ENCODE data around the gene PPP2R2C. TPM values are rescaled to one million over a fixed set of nuclear protein-coding genes. Genes with fewer than 3 reads are reported as not detected.
A peak's percentile ranks its signal among the peaks of the same experiment; 100 is the strongest.

The PPP2R2C gene
- total and polyA plus RNA-seq, 2 experiments from 2014 or later, result 1.3 to 9.2 TPM

DNA sequence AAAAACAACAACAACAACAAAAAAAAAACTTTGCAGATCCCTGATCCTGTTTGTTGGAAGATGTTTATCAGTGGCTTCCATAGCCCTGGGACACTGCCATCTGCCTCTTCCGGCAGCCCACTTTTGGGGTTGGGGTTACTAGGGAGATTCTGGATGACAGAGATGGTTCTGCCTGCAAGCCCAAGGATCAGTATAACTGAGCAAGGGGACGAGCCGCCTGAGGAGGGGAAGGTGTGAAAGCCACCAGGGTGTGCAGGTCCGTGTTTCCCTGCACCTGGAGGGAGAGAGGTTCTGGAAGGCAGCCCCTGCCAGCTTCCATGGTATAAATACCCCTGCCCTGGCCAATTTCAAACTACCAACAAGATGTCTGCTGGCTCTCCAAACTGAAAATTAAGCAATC, 41.5 kb downstream of the PPP2R2C start (continued):
- TF ChIP-seq, protein P1, sequence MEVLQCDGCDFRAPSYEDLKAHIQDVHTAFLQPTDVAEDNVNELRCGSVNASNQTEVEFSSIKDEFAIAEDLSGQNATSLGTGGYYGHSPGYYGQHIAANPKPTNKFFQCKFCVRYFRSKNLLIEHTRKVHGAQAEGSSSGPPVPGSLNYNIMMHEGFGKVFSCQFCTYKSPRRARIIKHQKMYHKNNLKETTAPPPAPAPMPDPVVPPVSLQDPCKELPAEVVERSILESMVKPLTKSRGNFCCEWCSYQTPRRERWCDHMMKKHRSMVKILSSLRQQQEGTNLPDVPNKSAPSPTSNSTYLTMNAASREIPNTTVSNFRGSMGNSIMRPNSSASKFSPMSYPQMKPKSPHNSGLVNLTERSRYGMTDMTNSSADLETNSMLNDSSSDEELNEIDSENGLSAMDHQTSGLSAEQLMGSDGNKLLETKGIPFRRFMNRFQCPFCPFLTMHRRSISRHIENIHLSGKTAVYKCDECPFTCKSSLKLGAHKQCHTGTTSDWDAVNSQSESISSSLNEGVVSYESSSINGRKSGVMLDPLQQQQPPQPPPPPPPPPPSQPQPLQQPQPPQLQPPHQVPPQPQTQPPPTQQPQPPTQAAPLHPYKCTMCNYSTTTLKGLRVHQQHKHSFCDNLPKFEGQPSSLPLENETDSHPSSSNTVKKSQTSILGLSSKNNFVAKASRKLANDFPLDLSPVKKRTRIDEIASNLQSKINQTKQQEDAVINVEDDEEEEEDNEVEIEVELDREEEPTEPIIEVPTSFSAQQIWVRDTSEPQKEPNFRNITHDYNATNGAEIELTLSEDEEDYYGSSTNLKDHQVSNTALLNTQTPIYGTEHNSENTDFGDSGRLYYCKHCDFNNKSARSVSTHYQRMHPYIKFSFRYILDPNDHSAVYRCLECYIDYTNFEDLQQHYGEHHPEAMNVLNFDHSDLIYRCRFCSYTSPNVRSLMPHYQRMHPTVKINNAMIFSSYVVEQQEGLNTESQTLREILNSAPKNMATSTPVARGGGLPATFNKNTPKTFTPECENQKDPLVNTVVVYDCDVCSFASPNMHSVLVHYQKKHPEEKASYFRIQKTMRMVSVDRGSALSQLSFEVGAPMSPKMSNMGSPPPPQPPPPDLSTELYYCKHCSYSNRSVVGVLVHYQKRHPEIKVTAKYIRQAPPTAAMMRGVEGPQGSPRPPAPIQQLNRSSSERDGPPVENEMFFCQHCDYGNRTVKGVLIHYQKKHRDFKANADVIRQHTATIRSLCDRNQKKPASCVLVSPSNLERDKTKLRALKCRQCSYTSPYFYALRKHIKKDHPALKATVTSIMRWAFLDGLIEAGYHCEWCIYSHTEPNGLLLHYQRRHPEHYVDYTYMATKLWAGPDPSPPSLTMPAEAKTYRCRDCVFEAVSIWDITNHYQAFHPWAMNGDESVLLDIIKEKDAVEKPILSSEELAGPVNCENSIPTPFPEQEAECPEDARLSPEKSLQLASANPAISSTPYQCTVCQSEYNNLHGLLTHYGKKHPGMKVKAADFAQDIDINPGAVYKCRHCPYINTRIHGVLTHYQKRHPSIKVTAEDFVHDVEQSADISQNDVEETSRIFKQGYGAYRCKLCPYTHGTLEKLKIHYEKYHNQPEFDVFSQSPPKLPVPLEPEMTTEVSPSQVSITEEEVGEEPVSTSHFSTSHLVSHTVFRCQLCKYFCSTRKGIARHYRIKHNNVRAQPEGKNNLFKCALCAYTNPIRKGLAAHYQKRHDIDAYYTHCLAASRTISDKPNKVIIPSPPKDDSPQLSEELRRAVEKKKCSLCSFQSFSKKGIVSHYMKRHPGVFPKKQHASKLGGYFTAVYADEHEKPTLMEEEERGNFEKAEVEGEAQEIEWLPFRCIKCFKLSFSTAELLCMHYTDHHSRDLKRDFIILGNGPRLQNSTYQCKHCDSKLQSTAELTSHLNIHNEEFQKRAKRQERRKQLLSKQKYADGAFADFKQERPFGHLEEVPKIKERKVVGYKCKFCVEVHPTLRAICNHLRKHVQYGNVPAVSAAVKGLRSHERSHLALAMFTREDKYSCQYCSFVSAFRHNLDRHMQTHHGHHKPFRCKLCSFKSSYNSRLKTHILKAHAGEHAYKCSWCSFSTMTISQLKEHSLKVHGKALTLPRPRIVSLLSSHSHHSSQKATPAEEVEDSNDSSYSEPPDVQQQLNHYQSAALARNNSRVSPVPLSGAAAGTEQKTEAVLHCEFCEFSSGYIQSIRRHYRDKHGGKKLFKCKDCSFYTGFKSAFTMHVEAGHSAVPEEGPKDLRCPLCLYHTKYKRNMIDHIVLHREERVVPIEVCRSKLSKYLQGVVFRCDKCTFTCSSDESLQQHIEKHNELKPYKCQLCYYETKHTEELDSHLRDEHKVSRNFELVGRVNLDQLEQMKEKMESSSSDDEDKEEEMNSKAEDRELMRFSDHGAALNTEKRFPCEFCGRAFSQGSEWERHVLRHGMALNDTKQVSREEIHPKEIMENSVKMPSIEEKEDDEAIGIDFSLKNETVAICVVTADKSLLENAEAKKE (CRISPR knock-in tag; IDR thresholded peaks at IDR 0.05), result no peak

DNA sequence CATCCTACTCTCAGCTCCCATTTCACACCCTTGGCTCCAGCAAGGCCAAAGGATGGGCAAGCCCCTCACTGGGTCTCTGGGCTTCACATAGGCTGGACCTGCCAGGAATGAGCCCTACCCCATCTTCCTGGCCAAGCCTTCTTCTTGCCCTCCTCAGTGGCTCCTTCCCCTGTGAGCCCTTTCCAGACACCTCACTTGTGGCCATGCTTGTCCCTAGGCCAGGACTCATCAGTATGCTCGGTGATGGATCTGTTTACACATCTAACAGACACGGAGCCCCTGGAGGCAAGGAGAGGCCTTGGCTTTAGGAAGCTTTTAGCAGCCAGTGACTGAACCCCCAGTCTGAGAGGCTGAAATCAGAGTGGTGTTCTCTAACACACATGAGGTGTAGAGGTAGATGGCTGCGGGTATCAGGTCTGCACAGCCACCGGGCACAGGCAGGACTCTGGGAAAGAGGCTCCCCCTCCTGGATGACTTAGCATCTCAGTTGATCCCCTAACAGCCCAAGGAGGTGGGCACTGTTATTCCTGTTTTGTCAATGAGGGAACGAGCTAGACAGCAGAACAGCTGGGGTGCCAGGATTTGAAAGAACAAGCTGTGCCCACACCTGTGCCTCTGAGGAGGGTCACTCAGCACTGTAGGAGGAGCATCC, 44.8 kb downstream of the PPP2R2C start:
- Histone ChIP-seq H2AFZ (no peak overlapping the region), H4K20me1 (replicated peaks; ENCODE audit: insufficient read depth) (no peaks in the 10 kb centered on the region), H3K4me3 (no peak overlapping the region), H3K4me1 (ENCODE audit: insufficient read depth) (no peaks in the 10 kb centered on the region), H3K27me3 (ENCODE audit: insufficient read depth) (no peaks in the 10 kb centered on the region), H3K4me2 (no peak overlapping the region), H3K79me2 (replicated peaks; ENCODE audit: insufficient read depth) (no peaks in the 10 kb centered on the region), H3F3A (replicated peaks; ENCODE audit: low read depth) (no peaks in the 10 kb centered on the region), H3K9me2 (ENCODE audit: insufficient read depth) (no peaks in the 10 kb centered on the region), H3K27ac (ENCODE audit: low read depth) (no peak overlapping the region), H3K36me3 (ENCODE audit: insufficient read depth) (no peaks in the 10 kb centered on the region)
- no peaks in the 10 kb centered on the region for H3K36me3 Mint-ChIP-seq (ENCODE audit: low read depth)
- ATAC-seq (peak; percentile 87), DNase-seq (ENCODE audit: low spot score) (peak; percentile 42)
- H3K4me1 Mint-ChIP-seq, result no peaks in the 10 kb centered on the region
- H3K27ac Mint-ChIP-seq, result no peak overlapping the region
- TF ChIP-seq CREB1 (CRISPR knock-in tag; IDR thresholded peaks at IDR 0.05; ENCODE audit: low read depth) (no peak), JUNB (IDR thresholded peaks at IDR 0.05; ENCODE audit: unreplicated experiment) (no peak), POLR2AphosphoS5 (IDR thresholded peaks at IDR 0.05; ENCODE audit: low read depth) (no peak)
- TF ChIP-seq, protein P2, sequence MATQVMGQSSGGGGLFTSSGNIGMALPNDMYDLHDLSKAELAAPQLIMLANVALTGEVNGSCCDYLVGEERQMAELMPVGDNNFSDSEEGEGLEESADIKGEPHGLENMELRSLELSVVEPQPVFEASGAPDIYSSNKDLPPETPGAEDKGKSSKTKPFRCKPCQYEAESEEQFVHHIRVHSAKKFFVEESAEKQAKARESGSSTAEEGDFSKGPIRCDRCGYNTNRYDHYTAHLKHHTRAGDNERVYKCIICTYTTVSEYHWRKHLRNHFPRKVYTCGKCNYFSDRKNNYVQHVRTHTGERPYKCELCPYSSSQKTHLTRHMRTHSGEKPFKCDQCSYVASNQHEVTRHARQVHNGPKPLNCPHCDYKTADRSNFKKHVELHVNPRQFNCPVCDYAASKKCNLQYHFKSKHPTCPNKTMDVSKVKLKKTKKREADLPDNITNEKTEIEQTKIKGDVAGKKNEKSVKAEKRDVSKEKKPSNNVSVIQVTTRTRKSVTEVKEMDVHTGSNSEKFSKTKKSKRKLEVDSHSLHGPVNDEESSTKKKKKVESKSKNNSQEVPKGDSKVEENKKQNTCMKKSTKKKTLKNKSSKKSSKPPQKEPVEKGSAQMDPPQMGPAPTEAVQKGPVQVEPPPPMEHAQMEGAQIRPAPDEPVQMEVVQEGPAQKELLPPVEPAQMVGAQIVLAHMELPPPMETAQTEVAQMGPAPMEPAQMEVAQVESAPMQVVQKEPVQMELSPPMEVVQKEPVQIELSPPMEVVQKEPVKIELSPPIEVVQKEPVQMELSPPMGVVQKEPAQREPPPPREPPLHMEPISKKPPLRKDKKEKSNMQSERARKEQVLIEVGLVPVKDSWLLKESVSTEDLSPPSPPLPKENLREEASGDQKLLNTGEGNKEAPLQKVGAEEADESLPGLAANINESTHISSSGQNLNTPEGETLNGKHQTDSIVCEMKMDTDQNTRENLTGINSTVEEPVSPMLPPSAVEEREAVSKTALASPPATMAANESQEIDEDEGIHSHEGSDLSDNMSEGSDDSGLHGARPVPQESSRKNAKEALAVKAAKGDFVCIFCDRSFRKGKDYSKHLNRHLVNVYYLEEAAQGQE (IDR thresholded peaks at IDR 0.05; ENCODE audit: unreplicated experiment), result no peak
- TF ChIP-seq, protein P3, sequence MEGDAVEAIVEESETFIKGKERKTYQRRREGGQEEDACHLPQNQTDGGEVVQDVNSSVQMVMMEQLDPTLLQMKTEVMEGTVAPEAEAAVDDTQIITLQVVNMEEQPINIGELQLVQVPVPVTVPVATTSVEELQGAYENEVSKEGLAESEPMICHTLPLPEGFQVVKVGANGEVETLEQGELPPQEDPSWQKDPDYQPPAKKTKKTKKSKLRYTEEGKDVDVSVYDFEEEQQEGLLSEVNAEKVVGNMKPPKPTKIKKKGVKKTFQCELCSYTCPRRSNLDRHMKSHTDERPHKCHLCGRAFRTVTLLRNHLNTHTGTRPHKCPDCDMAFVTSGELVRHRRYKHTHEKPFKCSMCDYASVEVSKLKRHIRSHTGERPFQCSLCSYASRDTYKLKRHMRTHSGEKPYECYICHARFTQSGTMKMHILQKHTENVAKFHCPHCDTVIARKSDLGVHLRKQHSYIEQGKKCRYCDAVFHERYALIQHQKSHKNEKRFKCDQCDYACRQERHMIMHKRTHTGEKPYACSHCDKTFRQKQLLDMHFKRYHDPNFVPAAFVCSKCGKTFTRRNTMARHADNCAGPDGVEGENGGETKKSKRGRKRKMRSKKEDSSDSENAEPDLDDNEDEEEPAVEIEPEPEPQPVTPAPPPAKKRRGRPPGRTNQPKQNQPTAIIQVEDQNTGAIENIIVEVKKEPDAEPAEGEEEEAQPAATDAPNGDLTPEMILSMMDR (conservative IDR thresholded peaks at IDR 0.05; ENCODE audit: low read depth in 2 of 2), result peak; percentile 13 to 59; a peak in 2 of 4 replicates
- H3K27me3 Mint-ChIP-seq (ENCODE audit: insufficient read depth, low read depth, poor library complexity), result peaks cover 6% of the 10 kb centered on the region
- H3K9me3 Mint-ChIP-seq, result no peaks in the 10 kb centered on the region; the same call in 2 of the 3 replicates
- H3K4me3 Mint-ChIP-seq, result no peak overlapping the region

Measured in GM23338 (cell line).